PC-3 (cell line): ENCODE results near the gene LILRA6.

Experiments used
- CTCF ChIP-seq: fragments of 300-600 bp; sonication (generic); conservative IDR thresholded peaks from 2 replicates; pipeline ENCODE4 v1.5.1; 2017; ENCODE audit warnings: antibody characterized with exemption, low read depth, mild to moderate bottlenecking, low read length
- EZH2 ChIP-seq: fragments of 300-600 bp; sonication (generic); IDR thresholded peaks from one replicate; pipeline ENCODE4 v1.6.1; 2017; ENCODE audit warnings: antibody characterized with exemption, mild to moderate bottlenecking, low read length; ENCODE audit not compliant: unreplicated experiment
- EZH2phosphoT487 ChIP-seq: fragments of 300-600 bp; sonication (generic); IDR thresholded peaks from 2 replicates; pipeline ENCODE4 v1.6.1; 2018; ENCODE audit warnings: mild to moderate bottlenecking, antibody characterized with exemption, low read length, borderline replicate concordance

GRCh38 chr19:54252243-54252642 lies 9.7 kb upstream of the LILRA6 start:
- TF ChIP-seq EZH2phosphoT487 (no peak), CTCF (no peak), EZH2 (no peak)
